ENCODE measurements around the gene ATP5ME.
"Not testable (repeated sequence)": the region's sequence is repeated elsewhere in the genome, so short reads cannot be mapped to it uniquely, and the experiment has no call there.

Gene ATP5ME, protein sequence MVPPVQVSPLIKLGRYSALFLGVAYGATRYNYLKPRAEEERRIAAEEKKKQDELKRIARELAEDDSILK

DNA sequence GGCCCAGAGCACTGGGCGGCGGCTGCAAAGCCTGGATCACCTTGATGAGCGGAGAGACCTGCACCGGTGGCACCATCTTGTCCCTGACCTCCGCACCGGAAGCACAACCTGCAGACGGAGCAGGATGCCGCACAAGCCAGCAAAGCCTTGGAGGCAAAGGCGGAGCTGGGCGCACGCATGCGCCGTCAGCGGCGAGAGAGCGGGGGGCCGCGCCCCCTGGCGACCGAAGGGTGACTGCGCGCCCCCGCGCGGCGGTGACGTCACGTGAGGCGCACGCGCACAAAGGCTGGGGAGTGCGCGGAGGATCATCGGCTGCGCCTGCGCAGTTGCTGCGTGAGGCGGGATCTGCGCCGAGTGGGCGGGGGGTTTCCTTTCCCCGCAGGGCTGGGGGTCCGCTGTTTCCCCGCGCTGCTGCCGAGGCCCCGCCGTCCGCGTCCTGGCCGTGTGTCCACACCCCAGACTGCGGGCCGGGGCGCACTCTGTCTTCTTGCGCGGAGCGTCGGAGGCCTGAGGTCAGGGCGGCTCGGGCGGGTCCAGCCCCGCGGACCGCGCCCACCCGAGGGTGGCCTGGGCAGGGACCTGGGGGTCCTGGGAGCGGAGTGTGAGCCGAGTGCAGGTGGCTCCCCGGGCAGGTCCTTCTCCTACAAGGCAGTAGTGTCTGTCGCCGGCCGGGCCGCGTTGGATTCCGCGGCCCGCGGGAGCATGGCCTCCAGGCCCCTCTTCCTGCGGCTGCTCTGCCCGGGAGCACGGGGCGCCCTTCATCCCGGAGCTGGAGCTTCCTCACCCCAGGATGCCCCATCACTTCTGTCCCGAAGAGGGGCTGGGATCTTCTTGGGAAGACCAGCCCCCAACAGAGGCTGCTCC, at the start of gene ATP5ME, which contains the start of gene MYL5:
TSS of gene ATP5ME (minus strand) at position 105 of the 864 bp plus-strand sequence. CDS start at position 76, 29 bp downstream.
TSS of gene MYL5 (plus strand) at position 371 of the 864 bp plus-strand sequence. CDS start 3,485 bp downstream, outside the sequence.
- DNase-seq: peak; percentile 97

GRCh38 chr4:722851-723360, 48.8 kb upstream of the ATP5ME start:
- DNase-seq: no peak

DNA sequence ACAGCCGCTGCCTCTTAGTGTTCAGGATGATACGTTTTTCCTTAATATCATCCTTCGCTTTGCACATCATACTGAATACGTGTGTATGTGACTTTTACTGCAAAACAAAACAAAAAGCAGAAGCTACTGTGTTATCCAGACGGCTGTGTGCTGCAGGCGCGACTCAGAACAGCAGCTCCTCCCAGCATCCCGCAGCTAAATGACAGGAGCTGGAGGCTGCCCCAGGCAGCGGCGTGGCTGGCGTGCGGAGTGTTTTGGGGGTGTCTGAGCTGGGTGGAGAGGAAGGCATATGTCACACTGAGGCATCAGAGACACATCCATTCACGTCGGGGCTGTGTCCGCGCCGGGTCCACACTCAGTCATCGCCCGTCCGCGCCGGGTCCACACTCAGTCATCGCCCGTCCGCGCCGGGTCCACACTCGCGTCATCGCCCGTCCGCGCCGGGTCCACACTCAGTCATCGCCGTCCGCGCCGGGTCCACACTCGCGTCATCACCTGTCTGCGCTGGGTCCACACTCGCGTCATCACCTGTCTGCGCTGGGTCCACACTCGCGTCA, 48.2 kb upstream of the ATP5ME start:
- no peak for DNase-seq

DNA sequence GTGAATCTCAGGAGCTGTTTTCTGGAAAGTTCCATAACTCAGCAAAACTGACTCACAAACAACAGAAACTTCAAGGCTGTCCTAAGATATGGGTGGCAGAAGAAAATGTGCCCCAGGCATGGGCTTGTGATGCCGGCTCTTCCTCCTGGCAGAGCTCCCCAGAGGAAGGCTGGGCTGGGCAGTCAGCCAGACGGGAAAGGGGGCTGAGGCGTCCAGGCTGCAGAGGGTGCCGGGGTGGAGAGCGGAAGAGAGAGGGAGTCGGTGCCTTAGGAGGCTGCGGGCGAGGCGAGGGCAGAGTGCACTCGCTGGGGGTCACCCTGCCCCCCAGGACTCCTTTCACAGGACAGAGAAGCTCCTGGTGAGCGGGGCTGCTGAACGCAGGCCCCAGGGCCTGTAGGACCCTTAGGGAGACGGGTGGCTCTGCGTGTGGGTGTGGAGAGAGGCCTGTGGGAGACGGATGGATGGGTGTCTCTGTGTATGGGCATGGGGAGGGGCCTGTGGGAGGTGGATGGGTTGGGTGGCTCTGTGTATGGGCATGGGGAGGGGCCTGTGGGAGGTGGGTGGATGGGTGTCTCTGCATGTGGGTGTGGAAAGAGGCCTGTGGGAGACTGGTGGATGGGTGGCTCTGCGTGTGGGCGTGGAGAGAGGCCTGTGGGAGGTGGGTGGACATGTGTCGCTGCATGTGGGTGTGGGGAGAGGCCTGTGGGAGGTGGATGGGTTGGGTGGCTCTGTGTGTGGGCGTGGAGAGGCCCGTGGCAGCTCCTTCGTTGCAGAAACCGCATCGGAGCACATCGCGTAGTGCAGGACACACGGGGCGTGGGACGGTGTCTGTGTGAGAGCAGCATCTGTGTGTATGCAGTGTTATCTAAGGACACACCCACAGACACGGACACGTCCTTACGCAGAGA, 47.4 kb upstream of the ATP5ME start:
- DNase-seq: no peak

DNA sequence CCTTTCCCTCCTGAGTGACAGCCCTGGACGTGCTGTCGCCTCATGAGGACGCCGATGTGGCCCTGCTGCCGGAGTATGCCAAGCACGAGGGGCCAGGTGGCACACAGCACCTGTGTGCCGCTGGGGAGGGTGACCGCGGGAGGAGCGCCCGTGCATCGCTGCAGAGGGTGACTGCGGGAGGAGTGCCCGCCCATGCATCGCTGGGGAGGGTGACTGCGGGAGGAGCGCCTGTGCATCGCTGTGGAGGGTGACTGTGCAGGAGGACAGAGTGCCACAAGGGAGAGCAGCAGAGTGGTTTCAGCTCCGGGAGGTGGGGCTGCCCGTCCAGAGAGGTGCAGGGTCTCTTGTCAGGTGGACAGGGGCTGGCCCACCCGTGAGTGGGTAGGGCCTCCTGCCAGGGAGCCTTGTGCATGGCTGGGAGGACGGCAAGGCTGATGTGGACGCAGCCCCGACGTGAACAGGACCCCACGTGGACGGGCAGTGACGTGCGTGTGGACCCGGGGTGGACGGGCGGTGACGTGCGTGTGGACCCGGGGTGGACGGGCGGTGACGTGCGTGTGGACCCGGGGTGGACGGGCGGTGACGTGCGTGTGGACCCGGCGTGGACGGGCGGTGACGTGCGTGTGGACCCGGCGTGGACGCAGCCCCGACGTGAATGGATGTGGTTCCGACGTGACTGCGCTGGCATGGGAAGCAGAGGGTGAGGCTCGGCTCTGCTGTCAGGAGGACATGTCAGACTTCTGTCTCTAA, 46.2 kb upstream of the ATP5ME start:
- DNase-seq: no peak

GRCh38 chr4:718460-718859, 44.4 kb upstream of the ATP5ME start:
- no peak for DNase-seq

DNA sequence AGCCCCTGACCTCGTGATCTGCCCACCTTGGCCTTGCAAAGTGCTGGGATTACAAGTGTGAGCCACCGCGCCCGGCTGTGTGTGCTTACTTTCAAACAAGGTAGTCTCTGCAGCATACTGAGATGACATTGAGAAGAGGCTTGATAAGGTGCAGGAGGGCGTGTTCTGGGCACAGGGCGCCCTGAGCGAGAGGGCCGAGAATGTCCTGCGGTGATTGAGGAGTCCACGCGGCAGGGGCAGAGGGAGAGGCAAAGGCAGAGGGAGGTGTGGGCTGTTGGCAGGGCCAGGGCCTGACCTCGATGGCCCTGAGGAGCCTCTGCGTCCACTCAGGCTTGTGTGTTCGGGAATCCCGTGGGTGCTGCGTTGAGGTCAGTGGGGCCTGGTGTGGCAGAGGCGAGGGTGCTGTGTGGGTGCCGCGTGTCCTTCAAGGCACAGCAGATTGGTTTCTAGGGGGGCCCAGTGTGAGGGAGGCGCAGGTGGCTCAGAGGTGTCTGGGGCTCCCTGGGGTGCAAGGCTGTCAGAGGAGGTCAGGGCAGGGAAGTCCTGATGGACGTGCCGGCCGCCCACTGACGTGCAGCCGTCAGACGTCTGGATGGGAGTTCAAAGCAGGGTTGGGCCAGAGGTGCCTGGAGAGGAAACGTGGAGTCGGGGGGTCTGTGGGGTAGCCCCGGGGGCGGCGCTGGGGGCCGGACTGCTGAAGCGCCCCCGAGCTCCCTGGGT, 43.7 kb upstream of the ATP5ME start:
- no peak for DNase-seq

GRCh38 chr4:714087-714486, 40.0 kb upstream of the ATP5ME start:
- DNase-seq: no peak

GRCh38 chr4:712916-713632, 39.0 kb upstream of the ATP5ME start:
- no peak for DNase-seq

- no peak for DNase-seq
Measured at GRCh38 chr4:712093-712492, 38.0 kb upstream of the ATP5ME start.

- DNase-seq: no peak
Measured at GRCh38 chr4:710916-711315, 36.8 kb upstream of the ATP5ME start.

DNA sequence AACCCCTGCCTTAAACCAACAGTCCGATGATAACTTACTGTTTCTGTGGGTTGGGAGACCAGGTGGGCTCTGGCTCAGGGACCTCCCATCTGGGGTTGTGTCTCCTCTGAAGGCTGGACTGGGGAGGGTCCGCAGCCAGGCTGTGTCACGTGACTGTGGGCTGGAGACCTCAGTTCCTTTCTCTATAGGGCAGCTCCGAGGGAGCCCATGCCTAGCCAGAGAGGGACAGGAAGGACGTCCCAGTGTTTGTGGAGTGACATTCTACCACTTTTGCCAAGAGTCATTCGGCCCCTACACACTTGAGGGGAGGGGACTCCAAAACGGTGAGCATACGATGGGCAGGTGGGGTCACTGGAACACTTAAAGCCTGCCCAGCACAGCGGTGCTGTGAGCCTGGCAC, 36.0 kb upstream of the ATP5ME start:
- no peak for DNase-seq

GRCh38 chr4:709348-709747, 35.3 kb upstream of the ATP5ME start:
- DNase-seq: no peak

GRCh38 chr4:708631-708933, 34.5 kb upstream of the ATP5ME start:
- DNase-seq: no peak

DNA sequence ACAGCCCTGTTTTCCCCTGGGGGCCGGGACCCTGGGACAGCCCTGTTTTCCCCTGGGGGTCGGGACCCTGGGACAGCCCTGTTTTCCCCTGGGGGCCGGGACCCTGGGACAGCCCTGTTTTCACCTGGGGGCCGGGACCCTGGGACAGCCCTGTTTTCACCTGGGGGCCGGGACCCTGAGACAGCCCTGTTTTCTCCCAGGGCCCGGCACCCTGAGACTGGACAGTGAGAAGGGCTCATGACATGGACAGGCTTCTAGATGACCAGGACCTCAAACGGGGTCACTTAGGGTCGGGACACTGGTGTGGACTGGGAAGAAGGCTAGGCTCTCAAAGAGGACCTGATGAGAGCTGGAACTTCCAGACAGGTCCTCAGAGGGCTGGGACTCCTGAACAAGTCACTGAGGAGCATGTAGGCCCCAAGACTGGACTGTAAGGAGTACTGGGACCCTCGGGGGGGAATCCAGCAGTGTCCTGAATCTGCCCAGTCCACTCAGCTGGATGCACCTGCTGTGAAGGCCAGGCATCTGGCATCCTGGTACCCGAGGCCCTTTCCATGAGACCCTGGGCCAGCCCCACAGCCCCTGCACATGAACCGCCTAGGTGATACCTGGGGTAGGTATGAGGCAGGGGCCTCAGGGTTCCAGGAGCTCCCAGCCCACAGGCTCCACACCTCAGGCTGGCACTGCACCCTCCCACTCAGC, 34.0 kb upstream of the ATP5ME start:
- no peak for DNase-seq

DNA sequence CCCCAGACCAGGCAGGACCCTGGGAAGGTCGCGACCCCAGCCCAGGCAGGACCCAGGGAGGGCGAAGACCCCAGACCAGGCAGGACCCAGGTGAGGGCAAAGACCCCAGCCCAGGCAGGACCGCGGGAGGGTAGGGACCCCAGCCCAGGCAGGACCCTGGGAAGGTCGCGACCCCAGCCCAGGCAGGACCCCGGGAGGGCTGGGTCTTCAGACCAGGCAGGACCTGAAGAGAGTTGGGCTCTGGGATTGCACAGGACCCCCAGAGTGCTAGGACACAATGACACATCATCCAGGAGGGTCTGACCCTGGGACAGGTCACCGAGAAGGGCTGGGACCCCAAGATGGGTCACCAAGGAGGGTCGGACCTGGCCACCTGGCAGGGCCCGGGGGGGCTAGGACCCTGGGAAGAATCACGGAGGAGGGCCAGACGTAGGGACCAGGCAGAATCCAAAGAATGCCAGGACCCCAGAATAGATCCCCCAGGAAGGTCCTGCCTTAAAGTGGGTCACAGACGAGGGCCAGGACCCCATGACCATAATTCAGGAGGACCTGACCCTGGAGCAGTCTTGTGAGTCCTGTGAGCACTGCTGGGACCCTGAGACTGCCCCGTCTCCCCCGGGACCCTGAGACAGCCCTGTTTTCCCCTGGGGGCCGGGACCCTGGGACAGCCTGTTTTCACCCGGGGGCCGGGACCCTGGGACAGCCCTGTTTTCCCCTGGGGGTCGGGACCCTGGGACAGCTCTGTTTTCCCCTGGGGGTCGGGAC, 32.9 kb upstream of the ATP5ME start:
- no peak for DNase-seq

DNA sequence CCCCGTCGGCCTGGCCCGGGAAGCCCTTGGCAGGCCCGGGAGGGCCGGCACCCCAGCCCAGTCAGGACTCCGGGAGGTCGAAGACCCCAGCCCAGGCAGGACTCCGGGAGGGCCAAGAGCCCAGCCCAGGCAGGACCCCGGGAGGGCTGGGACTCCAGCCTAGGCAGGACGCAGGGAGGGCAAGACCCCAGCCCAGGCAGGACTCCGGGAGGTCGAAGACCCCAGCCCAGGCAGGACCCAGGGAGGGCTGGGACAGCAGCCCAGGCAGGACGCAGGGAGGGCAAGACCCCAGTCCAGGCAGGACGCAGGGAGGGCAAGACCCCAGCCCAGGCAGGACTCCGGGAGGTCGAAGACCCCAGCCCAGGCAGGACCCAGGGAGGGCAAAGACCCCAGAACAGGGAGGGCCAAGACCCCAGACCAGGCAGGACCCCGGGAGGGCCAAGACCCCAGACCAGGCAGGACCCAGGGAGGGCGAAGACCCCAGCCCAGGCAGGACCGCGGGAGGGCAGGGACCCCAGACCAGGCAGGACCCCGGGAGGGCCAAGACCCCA, 32.1 kb upstream of the ATP5ME start:
- DNase-seq: not testable (repeated sequence)

DNA sequence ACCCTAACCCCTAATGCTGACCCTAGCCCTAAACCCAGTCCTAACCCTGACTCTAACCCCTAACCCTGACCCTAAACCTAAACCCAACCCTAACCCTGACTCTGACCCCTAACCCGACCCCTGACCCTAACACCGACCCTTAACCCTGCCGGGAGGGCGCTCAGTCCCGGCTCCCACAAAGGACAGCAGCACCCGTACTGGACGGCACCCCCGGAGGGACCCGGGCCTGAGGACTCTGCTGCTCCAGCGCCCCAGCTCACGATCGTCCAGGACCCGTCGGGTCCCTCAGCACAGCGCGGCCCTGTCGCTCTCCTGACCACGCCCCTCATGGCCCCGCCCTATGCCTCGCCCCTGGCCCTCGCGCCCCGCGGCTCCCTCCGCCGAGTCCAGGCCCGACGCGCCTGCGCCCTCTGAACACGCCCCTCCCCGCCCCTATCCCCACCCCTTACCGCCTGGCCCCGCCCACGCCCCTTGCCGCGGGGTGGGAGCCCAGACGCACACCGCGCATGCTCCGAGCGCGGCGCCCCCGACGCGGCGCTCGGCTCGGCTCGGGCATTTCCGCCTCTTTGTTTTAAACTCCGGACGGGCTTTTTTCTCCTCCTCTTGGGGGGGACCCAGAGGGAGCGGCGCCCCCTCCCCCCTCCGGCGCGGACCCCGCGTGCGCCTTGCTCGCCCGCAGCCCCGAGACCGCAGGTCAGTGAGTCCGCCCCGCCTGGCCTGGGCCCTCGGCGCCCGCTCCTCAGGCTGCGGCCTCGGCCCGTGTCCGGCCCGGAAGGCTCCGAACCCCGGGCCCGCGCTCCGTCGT, 31.4 kb upstream of the ATP5ME start, which contains the start of gene PCGF3:
TSS of gene PCGF3 (plus strand) at position 555 of the 805 bp plus-strand sequence. CDS start 27,849 bp downstream, outside the sequence.
- DNase-seq: peak; percentile 96
